ENCODE results near the gene LGI4.

Gene LGI4

DNA sequence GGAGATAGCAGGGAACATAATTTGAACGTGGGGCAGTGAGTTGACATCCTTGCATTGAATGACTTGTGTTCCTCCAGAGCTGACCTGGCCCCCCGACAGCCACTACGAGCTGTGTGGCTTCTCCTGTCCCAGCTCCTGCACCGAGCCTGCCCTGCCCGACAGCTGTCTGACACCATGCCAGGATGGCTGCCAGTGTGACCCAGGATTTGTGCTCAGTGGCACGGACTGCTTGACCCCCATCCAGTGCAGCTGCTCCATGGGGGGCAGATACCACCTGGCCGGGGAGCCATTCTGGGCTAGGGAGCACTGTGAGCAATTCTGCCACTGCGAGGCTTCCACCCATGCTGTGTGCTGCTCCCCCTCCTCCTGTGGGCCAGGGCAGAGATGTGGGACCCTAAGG is 48.4 kb downstream of the LGI4 start:
- H3K9me3 ChIP-seq (ENCODE audit: severe bottlenecking) = no peaks in the 10 kb centered on the region
- no peaks in the 10 kb centered on the region for H3K27me3 ChIP-seq (ENCODE audit: insufficient read depth, poor library complexity, severe bottlenecking)
- DNase-seq (ENCODE audit: low spot score) (no peak), ATAC-seq (ENCODE audit: low read depth) (no peak)
- no peaks in the 10 kb centered on the region for H3K36me3 ChIP-seq (ENCODE audit: low read depth)
- no peak overlapping the region for H3K27ac ChIP-seq (ENCODE audit: poor library complexity, severe bottlenecking)
- TF ChIP-seq, protein P1, sequence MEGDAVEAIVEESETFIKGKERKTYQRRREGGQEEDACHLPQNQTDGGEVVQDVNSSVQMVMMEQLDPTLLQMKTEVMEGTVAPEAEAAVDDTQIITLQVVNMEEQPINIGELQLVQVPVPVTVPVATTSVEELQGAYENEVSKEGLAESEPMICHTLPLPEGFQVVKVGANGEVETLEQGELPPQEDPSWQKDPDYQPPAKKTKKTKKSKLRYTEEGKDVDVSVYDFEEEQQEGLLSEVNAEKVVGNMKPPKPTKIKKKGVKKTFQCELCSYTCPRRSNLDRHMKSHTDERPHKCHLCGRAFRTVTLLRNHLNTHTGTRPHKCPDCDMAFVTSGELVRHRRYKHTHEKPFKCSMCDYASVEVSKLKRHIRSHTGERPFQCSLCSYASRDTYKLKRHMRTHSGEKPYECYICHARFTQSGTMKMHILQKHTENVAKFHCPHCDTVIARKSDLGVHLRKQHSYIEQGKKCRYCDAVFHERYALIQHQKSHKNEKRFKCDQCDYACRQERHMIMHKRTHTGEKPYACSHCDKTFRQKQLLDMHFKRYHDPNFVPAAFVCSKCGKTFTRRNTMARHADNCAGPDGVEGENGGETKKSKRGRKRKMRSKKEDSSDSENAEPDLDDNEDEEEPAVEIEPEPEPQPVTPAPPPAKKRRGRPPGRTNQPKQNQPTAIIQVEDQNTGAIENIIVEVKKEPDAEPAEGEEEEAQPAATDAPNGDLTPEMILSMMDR (IDR thresholded peaks at IDR 0.05; ENCODE audit: poor library complexity, severe bottlenecking) = no peak
- H3K4me3 ChIP-seq (ENCODE audit: severe bottlenecking) = no peak overlapping the region
- H3K4me1 ChIP-seq (ENCODE audit: insufficient read depth, poor library complexity, severe bottlenecking) = no peaks in the 10 kb centered on the region

DNA sequence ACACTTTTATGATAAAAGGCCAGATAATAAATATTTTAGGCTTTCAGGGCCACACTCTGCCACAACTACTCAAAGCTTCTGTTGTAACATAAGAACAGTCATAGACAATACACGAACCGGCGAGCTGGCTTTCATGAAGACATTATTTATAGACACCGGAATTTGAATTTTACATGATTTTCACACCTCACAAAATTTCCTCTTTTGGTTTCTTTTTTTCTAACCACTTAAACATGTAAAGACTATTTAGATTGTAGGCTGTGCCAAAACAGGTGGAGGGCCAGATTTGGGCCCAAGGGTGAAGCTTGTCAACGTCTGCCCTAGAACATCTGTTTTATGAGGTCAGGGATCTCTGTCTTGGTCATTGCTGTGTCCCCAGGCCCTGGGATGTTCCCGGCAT is 48.9 kb downstream of the LGI4 start:
- H3K36me3 ChIP-seq (ENCODE audit: low read depth) = no peaks in the 10 kb centered on the region
- no peak overlapping the region for H3K27ac ChIP-seq (ENCODE audit: poor library complexity, severe bottlenecking)
- no peak overlapping the region for H3K4me3 ChIP-seq (ENCODE audit: severe bottlenecking)
- H3K27me3 ChIP-seq (ENCODE audit: insufficient read depth, poor library complexity, severe bottlenecking) = no peaks in the 10 kb centered on the region
- H3K9me3 ChIP-seq (ENCODE audit: severe bottlenecking) = no peaks in the 10 kb centered on the region
- ATAC-seq (ENCODE audit: low read depth) = no peak
- TF ChIP-seq, protein P1 (IDR thresholded peaks at IDR 0.05; ENCODE audit: poor library complexity, severe bottlenecking) = no peak
- no peaks in the 10 kb centered on the region for H3K4me1 ChIP-seq (ENCODE audit: insufficient read depth, poor library complexity, severe bottlenecking)
- DNase-seq (ENCODE audit: low spot score) = no peak

DNA sequence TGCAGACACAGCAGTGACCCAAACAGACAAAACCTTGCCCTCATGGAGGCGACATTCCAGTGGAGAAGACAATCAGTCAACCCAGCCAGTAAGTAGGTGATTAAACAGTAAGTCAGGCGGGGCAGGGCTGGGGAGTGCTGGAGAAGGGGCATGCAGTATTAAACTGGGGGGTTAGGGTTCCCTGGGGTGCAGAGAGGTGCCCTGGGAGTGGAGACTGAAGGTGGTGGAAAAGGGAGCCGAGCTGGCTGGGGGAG is 50.4 kb downstream of the LGI4 start:
- H3K36me3 ChIP-seq (ENCODE audit: low read depth) = no peaks in the 10 kb centered on the region
- no peak overlapping the region for H3K4me3 ChIP-seq (ENCODE audit: severe bottlenecking)
- no peaks in the 10 kb centered on the region for H3K4me1 ChIP-seq (ENCODE audit: insufficient read depth, poor library complexity, severe bottlenecking)
- no peak overlapping the region for H3K27ac ChIP-seq (ENCODE audit: poor library complexity, severe bottlenecking)
- H3K27me3 ChIP-seq (ENCODE audit: insufficient read depth, poor library complexity, severe bottlenecking) = no peaks in the 10 kb centered on the region
- ATAC-seq (ENCODE audit: low read depth) (no peak), DNase-seq (ENCODE audit: low spot score) (no peak)
- no peaks in the 10 kb centered on the region for H3K9me3 ChIP-seq (ENCODE audit: severe bottlenecking)
- TF ChIP-seq, protein P1 (IDR thresholded peaks at IDR 0.05; ENCODE audit: poor library complexity, severe bottlenecking) = no peak

DNA sequence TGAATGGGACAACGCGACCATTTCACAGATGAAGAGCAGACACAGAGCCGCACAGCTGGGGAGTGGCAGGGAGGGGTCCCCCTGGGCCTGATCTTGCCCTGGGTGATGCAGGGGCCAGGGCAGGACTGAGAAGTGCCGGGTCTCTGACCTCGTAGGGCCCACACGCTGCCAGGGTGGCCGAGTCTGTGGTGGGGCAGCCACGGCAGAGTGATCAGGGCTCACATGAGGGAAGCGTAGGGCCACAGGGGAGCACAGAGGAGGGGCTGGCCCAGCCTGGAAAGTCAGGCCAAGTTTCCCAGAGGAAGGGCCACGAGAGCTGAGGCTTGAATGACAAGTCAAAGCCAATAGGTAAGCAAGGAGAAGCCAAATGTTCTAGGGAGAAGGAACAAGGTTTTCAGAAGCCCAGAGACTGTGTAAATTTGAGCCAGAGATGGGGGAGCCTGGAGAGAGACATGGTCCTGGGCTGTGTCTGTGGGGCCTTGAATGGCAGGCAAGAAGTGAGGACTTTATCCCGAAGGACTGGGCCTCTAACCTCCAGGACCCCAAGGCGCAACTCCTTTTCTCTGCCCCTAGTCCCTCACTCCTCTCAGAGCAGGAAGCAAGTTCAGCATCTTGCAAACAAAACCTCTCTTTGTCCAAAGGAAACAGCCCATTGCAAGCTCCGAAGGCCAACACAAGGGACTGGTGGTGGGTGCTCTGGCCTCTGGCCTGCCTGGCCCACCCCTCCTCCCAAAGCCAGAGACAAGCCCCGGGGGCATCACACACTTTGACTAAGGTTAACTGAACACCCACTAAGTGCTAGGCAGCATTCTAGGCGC is 51.0 kb downstream of the LGI4 start:
- Histone ChIP-seq H3K4me1 (ENCODE audit: insufficient read depth, poor library complexity, severe bottlenecking) (no peaks in the 10 kb centered on the region), H3K9me3 (ENCODE audit: severe bottlenecking) (no peaks in the 10 kb centered on the region), H3K27me3 (ENCODE audit: insufficient read depth, poor library complexity, severe bottlenecking) (no peaks in the 10 kb centered on the region), H3K36me3 (ENCODE audit: low read depth) (no peaks in the 10 kb centered on the region), H3K4me3 (ENCODE audit: severe bottlenecking) (no peak overlapping the region), H3K27ac (ENCODE audit: poor library complexity, severe bottlenecking) (no peak overlapping the region)
- ATAC-seq (ENCODE audit: low read depth) (no peak), DNase-seq (ENCODE audit: low spot score) (no peak)
- TF ChIP-seq, protein P1 (IDR thresholded peaks at IDR 0.05; ENCODE audit: poor library complexity, severe bottlenecking) = no peak

DNA sequence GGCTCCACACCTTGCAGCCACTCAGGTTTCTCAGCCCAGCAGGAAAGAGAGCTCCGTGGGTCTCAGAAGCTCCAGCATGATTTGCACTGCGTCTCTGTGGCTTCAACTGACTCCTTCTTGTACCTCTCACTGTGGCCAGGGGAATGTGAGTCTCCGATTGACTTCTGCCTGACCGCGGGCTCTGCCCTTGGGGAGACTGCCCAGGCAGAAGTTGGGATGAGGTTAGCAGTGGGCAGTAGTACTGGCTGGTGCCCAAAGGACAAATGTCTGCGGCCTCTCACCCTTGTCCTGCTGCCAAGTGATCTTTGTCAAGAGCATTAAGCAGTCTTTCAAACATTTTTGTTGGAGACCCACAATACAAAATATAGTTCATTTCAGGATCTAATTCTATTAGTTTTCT is 53.7 kb downstream of the LGI4 start:
- DNase-seq (ENCODE audit: low spot score) = no peak
- Histone ChIP-seq H3K4me1 (ENCODE audit: insufficient read depth, poor library complexity, severe bottlenecking) (no peaks in the 10 kb centered on the region), H3K27ac (ENCODE audit: poor library complexity, severe bottlenecking) (no peak overlapping the region), H3K9me3 (ENCODE audit: severe bottlenecking) (no peaks in the 10 kb centered on the region), H3K27me3 (ENCODE audit: insufficient read depth, poor library complexity, severe bottlenecking) (no peaks in the 10 kb centered on the region), H3K4me3 (ENCODE audit: severe bottlenecking) (no peak overlapping the region), H3K36me3 (ENCODE audit: low read depth) (no peaks in the 10 kb centered on the region)
- no peak for ATAC-seq (ENCODE audit: low read depth)
- TF ChIP-seq, protein P1 (IDR thresholded peaks at IDR 0.05; ENCODE audit: poor library complexity, severe bottlenecking) = no peak
